ENCODE measurements around the gene BSPRY. TPM values are rescaled to one million over a fixed set of nuclear protein-coding genes. Genes with fewer than 3 reads are reported as not detected.
"Not testable (repeated sequence)": the region's sequence is repeated elsewhere in the genome, so short reads cannot be mapped to it uniquely, and the experiment has no call there.

BSPRY gene
- total and polyA plus RNA-seq, 2 donors (not counting 1 experiment from before 2014, with no cell fraction given), result 0.42 to 0.59 TPM

GRCh38 chr9:113364951-113365350, 15.6 kb downstream of the BSPRY start:
- H3K27me3 Mint-ChIP-seq, result no peaks in the 10 kb centered on the region
- Histone ChIP-seq H3K27me3 (replicated peaks in 1 of 4; ENCODE audit: control extremely low read depth in 1 of 4, control insufficient read depth in 3 of 4, insufficient read depth in 4 of 4, low read length in 3 of 4) (no peaks in the 10 kb centered on the region), H2AFZ (ENCODE audit: insufficient read depth, low read depth, low read length, poor library complexity, severe bottlenecking) (no peak overlapping the region), H3K36me3 (replicated peaks in 1 of 2; ENCODE audit: control extremely low read depth in 1 of 2, control insufficient read depth in 1 of 2, extremely low read depth in 1 of 2, insufficient read depth in 2 of 2, low read length in 1 of 2) (no peaks in the 10 kb centered on the region), H3K4me1 (ENCODE audit: control insufficient read depth in 2 of 2, insufficient read depth in 2 of 2, low read length in 2 of 2) (no peaks in the 10 kb centered on the region), H3K4me2 (replicated peaks; ENCODE audit: low read depth, low read length, poor library complexity, severe bottlenecking) (no peak overlapping the region), H3K9me3 (ENCODE audit: control extremely low read depth in 1 of 3, control insufficient read depth in 2 of 3, insufficient read depth in 1 of 3, low read length in 2 of 3) (no peaks in the 10 kb centered on the region), H3K79me2 (ENCODE audit: control insufficient read depth, insufficient read depth, low read length) (no peaks in the 10 kb centered on the region), H4K20me1 (ENCODE audit: control insufficient read depth, insufficient read depth, low read length, poor library complexity, severe bottlenecking) (no peaks in the 10 kb centered on the region), H3K4me3 (ENCODE audit: control extremely low read depth in 1 of 5, extremely low read depth in 1 of 5, insufficient read depth in 1 of 5, low read depth in 2 of 5, low read length in 4 of 5) (no peak overlapping the region), H3K9ac (ENCODE audit: low read length) (no peak overlapping the region), H3K27ac (ENCODE audit: low read length in 2 of 2) (no peak overlapping the region)
- TF ChIP-seq CTCF (IDR thresholded peaks at IDR 0.05), result no peak
- TF ChIP-seq EZH2 (IDR thresholded peaks at IDR 0.05; ENCODE audit: borderline replicate concordance, insufficient read depth, low read depth, low read length, poor library complexity, severe bottlenecking), result no peak
- POLR2A ChIA-PET, result no interaction called here
- ATAC-seq (ENCODE audit: low read depth) (no peak), DNase-seq (no peak)
- CTCF ChIA-PET, result interaction anchor here (1.1 to 1.2 kb wide), 2 partner anchors 25 to 293 kb away, joined by 3 read pairs; partner anchors contain the start of gene WDR31
- no peaks in the 10 kb centered on the region for H3K4me1 Mint-ChIP-seq
- intact Hi-C loops (cut with micrococcal nuclease), result no loop called here
- H3K9me3 Mint-ChIP-seq (ENCODE audit: insufficient read depth), result no peaks in the 10 kb centered on the region
- no peak overlapping the region for H3K27ac Mint-ChIP-seq
- no CpG with 5 or more reads among the region's 1 CpG for WGBS (ENCODE audit: insufficient coverage)
- H3K4me3 Mint-ChIP-seq, result no peak overlapping the region

- H3K79me2 ChIP-seq (ENCODE audit: control insufficient read depth, insufficient read depth, low read length); H3K27me3 ChIP-seq (replicated peaks in 1 of 4; ENCODE audit: control extremely low read depth in 1 of 4, control insufficient read depth in 3 of 4, insufficient read depth in 4 of 4, low read length in 3 of 4); H3K9ac ChIP-seq (ENCODE audit: low read length); H3K4me2 ChIP-seq (replicated peaks; ENCODE audit: low read depth, low read length, poor library complexity, severe bottlenecking); DNase-seq; H3K4me3 ChIP-seq (ENCODE audit: control extremely low read depth in 1 of 5, extremely low read depth in 1 of 5, insufficient read depth in 1 of 5, low read depth in 2 of 5, low read length in 4 of 5); intact Hi-C loops (cut with micrococcal nuclease); H3K27ac Mint-ChIP-seq; H3K4me3 Mint-ChIP-seq; POLR2A ChIA-PET; H3K4me1 Mint-ChIP-seq; H3K4me1 ChIP-seq (ENCODE audit: control insufficient read depth in 2 of 2, insufficient read depth in 2 of 2, low read length in 2 of 2); H3K27me3 Mint-ChIP-seq; H4K20me1 ChIP-seq (ENCODE audit: control insufficient read depth, insufficient read depth, low read length, poor library complexity, severe bottlenecking); H2AFZ ChIP-seq (ENCODE audit: insufficient read depth, low read depth, low read length, poor library complexity, severe bottlenecking); H3K27ac ChIP-seq (ENCODE audit: low read length in 2 of 2); H3K9me3 Mint-ChIP-seq (ENCODE audit: insufficient read depth); ATAC-seq (ENCODE audit: low read depth); H3K9me3 ChIP-seq (ENCODE audit: control extremely low read depth in 1 of 3, control insufficient read depth in 2 of 3, insufficient read depth in 1 of 3, low read length in 2 of 3); H3K36me3 ChIP-seq (replicated peaks in 1 of 2; ENCODE audit: control extremely low read depth in 1 of 2, control insufficient read depth in 1 of 2, extremely low read depth in 1 of 2, insufficient read depth in 2 of 2, low read length in 1 of 2): not testable (repeated sequence)
- WGBS (ENCODE audit: insufficient coverage), result 91% methylated on average over 1 of the region's 3 CpGs
- CTCF ChIA-PET, result interaction anchor here (1.2 kb wide), 1 partner anchor 25 kb away, joined by 3 read pairs; the partner anchor contains the start of gene WDR31
Measured at GRCh38 chr9:113365652-113366051, 16.3 kb downstream of the BSPRY start.

All from B cell (primary cell).